ENCODE data around the gene USP6. TPM values are rescaled to one million over a fixed set of nuclear protein-coding genes. Genes with fewer than 3 reads are reported as not detected.
"Not testable (repeated sequence)": the region's sequence is repeated elsewhere in the genome, so short reads cannot be mapped to it uniquely, and the experiment has no call there.

Gene USP6
- polyA plus RNA-seq = 0.05 TPM

DNA sequence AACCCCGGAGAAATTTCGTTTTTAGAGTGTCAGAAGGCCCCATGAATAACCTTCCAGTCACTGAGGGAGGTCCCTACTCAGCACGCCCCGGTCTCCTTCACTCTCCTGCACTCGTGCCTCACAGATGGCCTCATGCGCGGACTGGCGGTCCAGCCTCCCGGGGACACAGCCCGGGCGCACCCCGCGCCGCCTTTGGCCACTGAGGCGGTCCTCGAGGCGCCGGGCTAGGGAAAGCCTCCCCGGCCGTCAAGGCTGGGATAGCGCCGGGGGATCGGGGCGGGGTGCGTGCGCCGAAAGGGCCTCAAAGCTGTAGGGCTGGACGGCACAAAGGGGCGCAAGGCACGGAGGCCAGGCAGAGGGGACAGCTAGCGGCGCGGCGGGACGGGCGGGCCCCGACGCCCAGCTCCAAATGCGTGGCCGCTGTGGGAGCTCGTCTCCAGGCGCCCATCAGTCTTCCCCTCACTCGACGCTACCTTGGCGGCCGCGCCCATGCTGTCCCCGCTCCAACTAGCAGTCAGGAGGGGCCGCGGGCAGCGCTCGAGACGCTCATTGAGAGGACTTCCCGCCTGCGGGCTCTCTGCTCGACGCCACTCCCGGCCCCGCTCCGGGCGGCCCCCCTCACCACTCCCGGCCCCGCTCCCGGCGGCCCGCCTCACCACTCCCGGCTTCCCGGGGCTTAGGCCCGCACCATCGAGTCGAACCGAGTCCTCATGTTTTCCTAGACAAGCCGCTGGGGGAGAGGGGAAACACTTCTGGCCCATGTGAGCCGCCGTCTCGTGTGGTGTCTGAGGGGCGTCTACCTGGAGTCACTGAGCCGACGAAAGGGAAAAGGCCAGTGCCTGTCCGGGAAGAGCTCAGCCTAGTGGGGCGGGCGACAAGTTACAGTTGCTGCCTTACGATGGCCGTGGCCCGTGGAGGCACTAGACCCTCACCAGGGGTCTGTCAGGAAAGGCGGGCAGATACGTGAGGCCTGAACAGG lies at the start of gene USP6:
Gene USP6, plus strand, starts transcription at position 360 of the 979 bp plus-strand sequence. CDS start 14,336 bp downstream, outside the sequence.
- Mint-ChIP-seq H3K27ac (no peak within 1 kb of the TSS), H3K27me3 (peaks cover 7% of the 10 kb centered on the region)

DNA sequence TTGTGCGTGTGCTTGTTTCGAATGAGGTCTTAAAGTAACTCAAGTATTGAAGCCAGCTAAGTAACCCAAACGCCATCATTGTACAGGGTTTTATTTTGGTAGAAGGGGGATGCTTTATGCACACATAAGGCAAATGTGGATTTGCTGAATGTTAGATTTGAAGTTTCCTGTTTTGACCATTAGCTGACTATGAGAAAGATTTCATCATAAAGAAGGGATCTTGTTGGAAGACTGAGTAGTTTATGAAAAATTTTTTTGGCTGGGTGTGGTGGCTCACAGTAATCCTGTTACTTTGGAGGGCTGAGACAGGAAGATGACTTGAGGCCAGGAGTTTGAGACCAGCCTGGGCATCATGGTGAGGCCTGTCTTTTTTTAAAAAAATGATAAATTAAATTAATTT lies 47.6 kb upstream of the USP6 start:
- no peaks in the 10 kb centered on the region for H3K9me3 Mint-ChIP-seq
- no peaks in the 10 kb centered on the region for H3K4me1 Mint-ChIP-seq
- no peaks in the 10 kb centered on the region for H3K36me3 Mint-ChIP-seq
- no peak overlapping the region for H3K4me3 Mint-ChIP-seq
- H3K27me3 Mint-ChIP-seq = peaks cover 2% of the 10 kb centered on the region
- H3K27ac Mint-ChIP-seq = no peak overlapping the region

More for the DNA sequence above, at the start of gene USP6:
- H3K4me3 Mint-ChIP-seq = peak within 1 kb of the TSS in 2 of 4 donors; percentile 47 to 52
- peaks cover 4% of the 10 kb centered on the region for H3K36me3 Mint-ChIP-seq
- H3K9me3 Mint-ChIP-seq = peaks cover 0 to 1% (median 0%) of the 10 kb centered on the region in 3 donors
- peaks cover 5 to 7% (median 6%) of the 10 kb centered on the region in 3 donors for H3K4me1 Mint-ChIP-seq

DNA sequence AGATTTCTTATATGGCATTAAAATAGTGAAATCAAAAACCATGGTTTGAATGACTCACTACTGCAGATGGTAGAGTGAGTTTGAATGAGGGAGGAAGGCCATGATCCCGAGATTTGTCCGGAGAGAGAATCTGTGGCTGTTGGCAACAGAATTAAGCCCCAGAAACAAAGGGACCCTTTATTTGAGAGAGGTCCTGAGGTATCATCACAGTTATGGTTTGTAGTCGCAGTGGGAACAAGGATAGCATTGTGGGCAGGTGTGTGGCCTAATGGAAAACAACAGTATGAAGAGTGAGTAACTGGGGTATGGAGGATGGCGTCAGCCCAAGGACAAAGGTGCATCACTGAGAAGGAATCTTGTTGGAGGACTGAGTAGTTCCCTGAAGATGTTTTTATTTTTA lies 46.1 kb upstream of the USP6 start:
- H3K27ac Mint-ChIP-seq = no peak overlapping the region
- H3K27me3 Mint-ChIP-seq = peaks cover 2% of the 10 kb centered on the region
- H3K36me3 Mint-ChIP-seq = no peaks in the 10 kb centered on the region
- no peaks in the 10 kb centered on the region for H3K4me1 Mint-ChIP-seq
- H3K9me3 Mint-ChIP-seq = no peaks in the 10 kb centered on the region
- H3K4me3 Mint-ChIP-seq = peak overlapping the region in 1 of 4 donors; percentile 54

DNA sequence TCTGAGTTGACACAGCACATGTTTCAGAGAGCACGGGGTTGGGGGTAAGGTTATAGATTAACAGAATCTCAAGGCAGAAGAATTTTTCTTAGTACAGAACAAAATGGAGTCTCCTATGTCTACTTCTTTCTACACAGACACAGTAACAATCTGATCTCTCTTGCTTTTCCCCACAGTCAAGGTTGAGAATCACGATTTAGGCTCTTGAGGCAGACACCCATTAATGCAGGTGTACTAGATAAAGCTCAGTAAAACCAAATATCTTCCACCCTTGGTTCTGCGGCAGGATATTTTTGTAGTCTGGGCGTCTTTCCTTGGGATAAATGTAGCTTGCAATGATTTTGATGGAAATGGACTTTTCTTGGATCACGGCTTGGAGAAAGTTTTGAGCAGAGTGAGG lies 40.4 kb upstream of the USP6 start:
- H3K27ac Mint-ChIP-seq, H3K27me3 Mint-ChIP-seq, H3K36me3 Mint-ChIP-seq, H3K9me3 Mint-ChIP-seq: not testable (repeated sequence)
- Mint-ChIP-seq H3K4me1 (peaks cover 9 to 15% (median 14%) of the 10 kb centered on the region in 3 donors), H3K4me3 (peak overlapping the region in 2 of 4 donors; percentile 18 to 74)

DNA sequence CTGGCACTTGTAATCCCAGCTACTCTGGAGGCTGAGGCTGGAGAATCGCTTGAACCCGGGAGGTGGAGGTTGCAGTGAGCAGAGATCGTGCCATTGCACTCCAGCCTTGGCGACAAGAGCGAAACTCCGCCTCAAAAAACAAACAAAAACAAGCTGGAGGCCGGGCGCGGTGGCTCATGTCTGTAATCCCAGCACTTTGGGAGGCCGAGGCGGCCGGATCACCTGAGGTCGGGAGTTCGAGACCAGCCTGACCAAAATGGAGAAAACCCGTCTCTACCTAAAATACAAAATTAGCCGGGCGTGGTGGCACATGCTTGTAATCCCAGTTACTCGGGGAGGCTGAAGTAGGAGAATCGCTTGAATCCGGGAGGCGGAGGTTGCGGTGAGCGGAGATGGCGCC lies 38.6 kb upstream of the USP6 start:
- peak overlapping the region; percentile 87 to 98 (median 96) for H3K4me3 Mint-ChIP-seq
- H3K4me1 Mint-ChIP-seq = peaks cover 9 to 20% (median 14%) of the 10 kb centered on the region in 3 donors
- H3K27ac Mint-ChIP-seq = peak overlapping the region in 1 of 3 donors; percentile 51
- H3K36me3 Mint-ChIP-seq, H3K27me3 Mint-ChIP-seq, H3K9me3 Mint-ChIP-seq: not testable (repeated sequence)

DNA sequence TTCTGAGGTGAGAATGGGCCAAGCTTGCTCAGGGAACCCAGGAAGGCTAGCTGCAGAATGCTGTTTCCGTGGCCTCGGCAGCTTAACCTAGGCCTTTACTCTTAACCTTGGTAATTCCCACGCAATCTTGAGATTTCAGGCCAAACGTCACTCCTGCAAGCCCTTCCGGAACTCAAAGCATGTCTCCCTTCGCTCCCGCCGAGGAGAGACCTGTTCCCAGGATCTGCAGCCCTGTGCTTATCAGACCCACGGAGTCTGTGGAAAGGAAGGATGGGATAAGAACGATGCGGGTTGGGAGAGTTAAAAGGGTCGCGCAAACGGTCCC lies 38.1 kb upstream of the USP6 start:
- peak overlapping the region; percentile 87 to 98 (median 96) for H3K4me3 Mint-ChIP-seq
- H3K27me3 Mint-ChIP-seq = no peaks in the 10 kb centered on the region
- H3K4me1 Mint-ChIP-seq = peaks cover 9 to 20% (median 14%) of the 10 kb centered on the region in 3 donors
- peak overlapping the region; percentile 51 to 97 (median 63) for H3K27ac Mint-ChIP-seq
- H3K9me3 Mint-ChIP-seq = peaks cover under 1 to 3% (median 1%) of the 10 kb centered on the region in 3 donors
- peaks cover 7% of the 10 kb centered on the region for H3K36me3 Mint-ChIP-seq

DNA sequence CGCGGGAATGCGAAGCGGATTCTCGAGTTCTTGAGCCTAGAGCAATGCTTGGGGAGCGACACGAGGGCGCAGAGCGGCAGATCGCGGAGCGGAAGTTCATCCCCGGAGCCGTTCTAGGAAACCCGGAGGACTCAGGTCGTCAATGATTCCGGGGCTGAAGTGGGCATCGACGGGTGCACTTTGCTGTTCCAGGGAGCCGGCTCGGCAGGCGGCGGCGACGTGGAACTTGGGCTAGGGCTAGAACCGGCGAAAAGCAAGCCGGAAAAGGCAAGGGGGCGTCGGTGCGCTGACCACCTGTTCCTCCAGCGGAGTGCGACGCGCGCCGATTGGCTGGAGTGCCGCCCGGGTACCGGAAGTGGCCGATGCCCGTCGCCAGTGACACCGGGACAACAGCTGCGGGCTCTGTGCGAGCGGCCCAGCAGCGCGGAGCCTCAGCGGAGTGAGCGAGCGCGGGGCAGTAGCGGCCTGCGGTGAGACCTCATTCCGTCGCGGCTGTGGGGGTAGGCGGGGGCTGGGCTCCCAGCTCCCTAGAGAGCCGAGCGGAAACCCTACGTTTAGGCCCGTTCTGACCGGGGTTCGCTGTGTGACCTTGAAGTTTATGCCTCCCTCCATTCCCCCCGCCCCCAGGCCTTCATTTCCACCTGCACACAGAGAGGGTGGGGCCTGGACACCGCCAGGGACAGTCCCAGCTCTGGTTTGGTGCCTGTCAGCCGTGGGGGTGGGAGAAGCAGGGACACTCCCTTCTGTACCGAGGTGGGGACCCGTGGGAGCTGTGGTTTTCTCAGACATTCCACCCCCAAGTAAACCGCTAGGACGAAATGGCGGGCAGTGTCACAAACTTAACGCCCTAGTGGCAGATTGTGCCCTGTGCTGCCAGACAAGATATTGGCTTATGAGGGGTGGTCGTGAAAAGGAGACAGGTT lies 37.5 kb upstream of the USP6 start, which contains the start of gene ZFP3:
Gene ZFP3, plus strand, starts transcription at position 362 of the 923 bp plus-strand sequence. CDS start 13,038 bp downstream, outside the sequence.
- peaks cover 3 to 6% (median 5%) of the 10 kb centered on the region in 3 donors for H3K9me3 Mint-ChIP-seq
- H3K4me1 Mint-ChIP-seq = peaks cover 9 to 22% (median 16%) of the 10 kb centered on the region in 3 donors
- no peaks in the 10 kb centered on the region for H3K27me3 Mint-ChIP-seq
- peak within 1 kb of the TSS; percentile 51 to 97 (median 63) for H3K27ac Mint-ChIP-seq
- H3K36me3 Mint-ChIP-seq = peaks cover 10% of the 10 kb centered on the region
- H3K4me3 Mint-ChIP-seq = peak within 1 kb of the TSS; percentile 87 to 98 (median 96)

DNA sequence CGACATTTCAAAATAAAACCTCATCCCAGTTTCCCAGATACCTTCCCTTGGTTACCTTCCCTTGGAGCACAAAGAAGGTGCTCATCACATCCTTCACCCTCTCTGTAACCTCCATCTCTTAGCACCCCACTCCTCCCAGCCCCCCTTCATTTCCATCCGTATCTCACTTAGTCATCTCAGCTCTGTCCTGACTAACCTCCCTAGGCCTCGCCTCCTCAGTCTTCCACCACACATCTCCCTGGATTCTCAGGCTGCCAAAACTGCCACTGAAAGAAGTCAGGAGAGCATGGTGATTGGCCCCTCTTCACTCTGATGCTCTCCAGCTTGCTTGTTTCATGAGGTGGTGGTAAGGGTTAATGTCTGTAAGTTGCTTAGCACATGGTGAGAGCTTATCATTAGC lies 35.2 kb upstream of the USP6 start:
- Mint-ChIP-seq H3K36me3 (peaks cover 19% of the 10 kb centered on the region), H3K4me3 (peak overlapping the region in 1 of 4 donors; percentile 53), H3K4me1 (peaks cover 14 to 24% (median 16%) of the 10 kb centered on the region in 3 donors), H3K9me3 (peaks cover 5 to 11% (median 9%) of the 10 kb centered on the region in 3 donors), H3K27ac (no peak overlapping the region), H3K27me3 (no peaks in the 10 kb centered on the region)

DNA sequence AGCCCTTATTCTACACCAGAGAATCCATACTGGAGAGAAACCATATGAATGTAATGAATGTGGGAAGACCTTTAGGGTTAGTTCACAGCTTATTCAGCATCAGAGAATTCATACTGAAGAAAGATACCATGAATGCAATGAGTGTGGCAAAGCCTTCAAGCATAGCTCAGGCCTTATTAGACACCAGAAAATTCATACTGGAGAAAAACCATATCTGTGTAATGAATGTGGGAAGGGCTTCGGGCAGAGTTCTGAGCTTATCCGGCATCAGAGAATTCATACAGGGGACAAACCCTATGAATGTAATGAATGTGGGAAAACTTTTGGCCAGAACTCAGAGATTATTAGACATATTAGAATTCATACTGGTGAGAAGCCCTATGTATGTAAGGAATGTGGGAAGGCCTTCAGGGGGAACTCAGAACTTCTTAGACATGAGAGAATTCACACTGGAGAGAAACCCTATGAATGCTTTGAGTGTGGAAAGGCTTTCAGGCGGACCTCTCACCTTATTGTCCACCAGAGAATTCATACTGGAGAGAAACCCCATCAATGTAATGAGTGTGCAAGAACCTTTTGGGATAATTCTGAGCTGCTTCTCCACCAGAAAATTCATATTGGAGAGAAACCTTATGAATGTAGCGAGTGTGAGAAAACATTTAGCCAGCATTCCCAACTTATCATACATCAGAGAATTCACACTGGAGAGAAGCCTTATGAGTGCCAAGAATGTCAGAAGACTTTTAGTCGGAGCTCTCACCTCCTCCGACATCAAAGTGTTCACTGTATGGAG lies 23.4 kb upstream of the USP6 start:
- H3K4me1 Mint-ChIP-seq = peaks cover 3 to 6% (median 4%) of the 10 kb centered on the region in 3 donors
- H3K36me3 Mint-ChIP-seq = peaks cover 37% of the 10 kb centered on the region
- H3K4me3 Mint-ChIP-seq = peak overlapping the region in 1 of 4 donors; percentile 22
- H3K9me3 Mint-ChIP-seq = peaks cover 24 to 48% (median 42%) of the 10 kb centered on the region in 3 donors
- H3K27me3 Mint-ChIP-seq = peaks cover 4% of the 10 kb centered on the region
- H3K27ac Mint-ChIP-seq = no peak overlapping the region

DNA sequence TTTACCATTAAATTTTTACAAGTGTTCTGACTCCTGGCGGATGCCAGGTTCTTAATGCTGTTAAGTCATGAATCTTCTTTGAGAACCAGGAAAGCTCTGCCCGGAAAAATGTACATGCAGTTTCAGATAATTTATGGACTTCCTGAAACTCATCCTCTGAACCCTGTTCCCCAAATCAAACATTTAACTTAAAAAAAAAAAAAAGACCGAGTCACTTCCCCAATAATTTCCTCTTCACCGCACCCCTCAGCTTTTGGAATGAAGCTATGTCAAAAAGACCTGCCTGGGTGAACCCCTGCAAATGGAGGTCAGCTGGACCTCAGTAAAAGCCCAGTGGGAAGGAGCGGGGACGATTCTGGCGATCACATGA lies 19.1 kb upstream of the USP6 start:
- peaks cover 10 to 31% (median 29%) of the 10 kb centered on the region in 3 donors for H3K9me3 Mint-ChIP-seq

DNA sequence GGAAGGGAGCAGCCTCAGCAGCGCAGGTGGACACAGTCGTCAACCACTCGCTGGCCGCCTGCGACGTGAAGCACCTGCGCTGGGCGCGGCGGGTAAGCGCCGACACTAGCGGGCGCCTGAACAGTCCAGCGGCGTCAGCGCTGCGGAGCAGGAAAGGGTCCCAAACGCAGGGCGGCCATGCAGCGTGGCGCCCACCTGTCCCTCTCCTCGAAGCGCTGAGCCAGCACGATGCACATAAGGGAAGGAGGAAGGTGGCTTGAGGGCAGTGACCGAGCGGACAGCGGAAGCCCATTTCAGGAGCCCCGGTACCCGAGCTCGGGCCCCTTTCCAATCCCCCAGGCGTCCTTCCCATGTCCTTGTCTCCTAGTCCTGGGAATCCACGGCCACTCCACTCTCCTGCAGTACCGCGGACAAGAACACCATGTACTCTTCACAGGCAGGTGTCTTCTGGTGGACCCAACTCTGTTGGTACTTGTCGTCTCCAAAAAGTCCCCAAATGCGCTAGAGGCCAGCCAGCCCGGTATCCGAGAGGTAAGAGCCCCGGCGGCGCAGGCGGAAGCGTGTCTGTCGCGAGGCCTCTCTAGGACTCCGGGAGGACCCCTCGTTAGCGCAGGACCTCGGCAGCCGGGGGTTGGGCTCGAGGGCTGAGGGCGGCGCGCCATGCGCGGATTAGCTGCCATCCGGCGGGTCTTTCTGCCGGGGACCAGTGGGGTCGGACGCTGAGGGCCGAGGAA lies 18.6 kb upstream of the USP6 start:
- peaks cover 2 to 5% (median 4%) of the 10 kb centered on the region in 3 donors for H3K4me1 Mint-ChIP-seq
- H3K36me3 Mint-ChIP-seq = peaks cover 5% of the 10 kb centered on the region
- H3K9me3 Mint-ChIP-seq = peaks cover 10 to 26% (median 23%) of the 10 kb centered on the region in 3 donors
- H3K27me3 Mint-ChIP-seq = peaks cover 4% of the 10 kb centered on the region
- peak overlapping the region; percentile 79 to 93 (median 89) for H3K4me3 Mint-ChIP-seq
- H3K27ac Mint-ChIP-seq = peak overlapping the region in 2 of 3 donors; percentile 68 to 80

More for the DNA sequence above, 19.1 kb upstream of the USP6 start:
- Mint-ChIP-seq H3K27me3 (peaks cover 4% of the 10 kb centered on the region), H3K4me1 (peaks cover 2 to 5% (median 4%) of the 10 kb centered on the region in 3 donors), H3K4me3 (peak overlapping the region; percentile 79 to 93 (median 84)), H3K27ac (peak overlapping the region in 1 of 3 donors; percentile 68), H3K36me3 (peaks cover 9% of the 10 kb centered on the region)

DNA sequence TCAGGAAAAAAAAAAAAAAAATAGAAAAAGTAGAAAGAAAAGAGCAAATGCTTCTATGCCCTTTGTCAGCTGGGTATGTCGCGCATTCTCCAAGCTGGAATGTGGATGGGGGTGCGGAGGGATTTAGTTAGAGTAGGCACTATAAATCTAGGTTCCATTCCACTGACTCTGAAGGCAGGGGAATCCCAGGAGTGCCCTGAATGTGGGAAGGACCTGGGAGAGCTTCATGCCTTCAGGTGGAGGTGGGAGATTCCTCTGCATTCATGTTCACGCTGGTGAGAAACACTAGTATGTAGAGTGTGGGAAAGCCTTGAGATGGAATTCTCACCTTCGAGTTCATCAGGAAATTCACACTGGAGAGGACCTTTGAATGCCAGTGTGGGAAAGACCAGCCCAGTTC lies 16.6 kb upstream of the USP6 start:
- Mint-ChIP-seq H3K4me3 (peak overlapping the region in 3 of 4 donors; percentile 34 to 79 (median 39)), H3K4me1 (peaks cover 2 to 5% (median 4%) of the 10 kb centered on the region in 3 donors), H3K9me3 (peaks cover 4 to 15% (median 12%) of the 10 kb centered on the region in 3 donors), H3K27me3 (peaks cover 4% of the 10 kb centered on the region), H3K36me3 (peaks cover 5% of the 10 kb centered on the region), H3K27ac (no peak overlapping the region)

DNA sequence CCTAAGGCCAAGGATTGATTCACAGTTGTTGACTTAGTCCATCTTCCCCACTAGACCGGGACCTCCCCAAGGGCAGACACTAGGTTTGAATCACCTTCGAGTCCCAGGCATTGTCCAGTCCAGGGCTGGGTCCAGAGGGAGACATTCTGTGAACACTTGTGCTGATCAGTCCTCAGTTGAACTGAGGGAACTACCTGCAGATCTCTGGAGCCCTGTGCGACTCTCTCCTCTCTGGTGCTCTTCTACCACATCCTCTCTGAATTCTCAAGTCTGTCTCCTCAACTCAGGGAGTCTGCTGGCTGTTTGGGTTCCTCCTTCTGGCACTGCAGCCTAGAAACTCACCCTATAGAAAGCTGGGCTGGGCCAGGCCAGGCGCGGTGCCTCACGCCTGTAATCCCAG lies 15.0 kb upstream of the USP6 start:
- H3K27ac Mint-ChIP-seq = peak overlapping the region in 2 of 3 donors; percentile 29 to 71
- H3K27me3 Mint-ChIP-seq = peaks cover 4% of the 10 kb centered on the region
- H3K4me3 Mint-ChIP-seq = peak overlapping the region in 1 of 4 donors; percentile 45
- peaks cover 2 to 5% (median 2%) of the 10 kb centered on the region in 3 donors for H3K4me1 Mint-ChIP-seq
- peaks cover 5 to 10% (median 7%) of the 10 kb centered on the region in 3 donors for H3K9me3 Mint-ChIP-seq
- peaks cover 6% of the 10 kb centered on the region for H3K36me3 Mint-ChIP-seq
